Epithelial cell of prostate (primary cell): ENCODE data around the gene ARL8A.
"Not testable (repeated sequence)": the region's sequence is repeated elsewhere in the genome, so short reads cannot be mapped to it uniquely, and the experiment has no call there.

Experiments used
- DNase-seq: peaks from one replicate; pipeline ENCODE4 v3.0.0-alpha.2; 2011; ENCODE audit warnings: low read depth, low spot score
- H3K27ac ChIP-seq: fragments of 450-650 bp; 2 replicates; pipeline ENCODE4 v1.5.1; 2017; ENCODE audit warnings: mild to moderate bottlenecking

ARL8A gene

DNA sequence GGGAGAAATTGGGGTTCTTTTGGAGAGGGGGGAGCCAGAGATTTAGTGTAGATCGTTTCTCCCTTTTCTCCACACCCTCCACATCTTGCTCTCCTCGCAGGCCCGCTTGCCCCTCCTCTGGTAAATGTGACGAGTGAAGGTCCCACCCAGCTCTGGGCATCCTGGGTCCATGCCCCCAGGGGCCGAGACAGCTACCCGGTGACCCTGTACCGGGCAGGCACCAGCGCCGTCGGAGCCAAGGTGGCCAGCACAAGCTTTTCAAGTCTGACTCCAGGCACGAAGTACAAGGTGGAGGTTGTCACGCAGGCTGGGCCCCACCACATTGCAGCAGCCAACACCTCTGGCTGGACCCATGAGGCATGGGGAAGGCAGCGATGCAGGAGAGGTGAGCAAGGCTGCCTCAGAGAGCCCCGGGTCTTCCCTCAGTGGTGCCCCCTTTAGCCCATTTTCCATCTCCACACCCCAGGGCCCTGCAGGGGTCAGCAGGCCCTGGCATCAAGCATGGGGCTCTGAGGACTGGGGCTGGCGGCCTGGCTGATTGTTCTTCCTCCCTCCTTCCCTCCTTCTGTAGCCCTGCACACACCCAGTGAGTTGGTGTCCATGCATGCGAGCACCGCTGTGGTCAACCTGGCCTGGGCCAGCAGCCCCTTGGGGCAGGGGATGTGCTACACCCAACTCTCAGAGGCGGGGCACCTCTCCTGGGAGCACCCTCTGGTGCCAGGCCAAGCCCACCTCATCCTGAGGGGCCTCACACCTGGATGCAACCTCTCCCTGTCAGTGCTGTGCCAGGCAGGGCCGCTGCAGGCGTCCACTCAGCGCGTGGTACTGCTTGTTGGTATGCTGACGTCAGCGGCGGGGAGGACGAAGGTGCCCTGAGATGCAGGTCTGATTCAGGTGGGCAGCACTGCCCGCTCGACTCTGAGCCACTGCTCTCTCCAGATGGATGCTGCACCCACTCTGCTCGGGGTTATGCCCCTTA lies 32.7 kb upstream of the ARL8A start:
- DNase-seq: no peak
- H3K27ac ChIP-seq: no peak overlapping the region

DNA sequence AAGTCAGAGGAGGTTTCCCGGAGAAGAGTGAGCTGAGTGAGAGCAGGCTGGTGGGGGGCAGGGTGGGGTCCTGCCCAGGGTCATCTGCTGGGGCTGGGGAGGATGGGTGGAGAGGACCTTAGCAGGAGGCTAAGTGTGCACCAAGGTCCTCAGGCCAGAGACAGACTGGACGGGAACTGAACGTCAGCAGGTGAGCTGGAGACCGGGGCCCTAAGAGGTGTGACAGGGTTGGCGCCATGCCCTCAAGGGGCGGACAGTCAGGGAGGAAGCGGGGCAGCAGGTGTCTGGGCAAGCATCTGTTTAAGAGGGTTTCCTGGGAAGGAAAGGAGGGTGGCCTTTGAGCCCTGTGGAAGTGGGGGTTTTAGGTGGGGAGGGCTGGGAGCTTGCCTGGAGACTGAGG lies 29.5 kb upstream of the ARL8A start:
- no peak for DNase-seq
- no peak overlapping the region for H3K27ac ChIP-seq

DNA sequence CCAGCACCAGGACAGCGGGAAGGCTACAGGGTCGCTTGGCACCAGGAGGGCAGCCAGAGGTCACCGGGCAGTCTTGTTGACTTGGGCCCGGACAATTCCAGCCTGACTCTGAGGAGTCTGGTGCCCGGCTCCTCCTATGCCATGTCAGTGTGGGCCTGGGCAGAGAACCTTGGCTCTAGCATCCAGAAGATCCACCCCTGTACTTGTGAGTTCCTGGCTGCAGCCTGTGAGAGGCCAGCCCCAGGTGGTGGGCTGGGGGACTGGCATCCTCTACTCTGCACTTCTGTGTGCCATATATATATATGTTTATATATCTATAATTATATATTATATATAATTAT lies 27.4 kb upstream of the ARL8A start:
- no peak for DNase-seq
- no peak overlapping the region for H3K27ac ChIP-seq

DNA sequence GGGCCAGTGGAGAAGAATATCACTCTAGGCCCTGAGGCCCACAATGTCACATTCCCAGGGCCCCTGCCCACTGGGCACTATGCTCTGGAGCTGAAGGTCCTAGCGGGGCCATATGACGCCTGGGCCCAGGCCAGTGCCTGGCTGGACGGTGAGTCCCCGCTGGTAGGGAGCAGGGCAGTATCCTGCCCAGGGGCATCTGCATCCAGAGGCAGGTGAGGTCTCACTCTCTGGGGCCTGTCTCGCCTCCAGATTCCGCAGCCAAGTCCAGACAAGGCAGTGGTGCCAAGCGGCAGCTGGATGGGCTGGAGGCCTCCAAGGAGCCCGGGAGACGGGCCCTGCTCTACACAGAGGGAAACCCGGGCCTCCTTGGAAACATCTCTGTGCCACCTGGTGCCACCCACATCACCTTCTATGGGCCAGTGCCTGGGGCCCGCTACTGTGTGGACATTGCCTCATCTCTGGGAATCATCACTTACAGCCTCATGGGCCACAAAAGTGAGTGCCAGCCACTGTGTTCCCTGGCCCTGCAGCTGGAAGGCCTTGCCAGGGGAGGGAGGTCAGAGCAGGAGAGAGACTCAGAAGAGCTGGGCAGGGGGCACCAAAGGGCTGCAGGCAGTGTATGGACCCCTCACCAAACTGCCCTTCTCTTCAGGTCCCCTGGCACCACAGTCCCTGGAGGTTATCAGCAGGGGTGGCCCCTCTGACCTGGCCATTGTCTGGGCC lies 26.9 kb upstream of the ARL8A start:
- DNase-seq: no peak
- H3K27ac ChIP-seq: no peak overlapping the region

DNA sequence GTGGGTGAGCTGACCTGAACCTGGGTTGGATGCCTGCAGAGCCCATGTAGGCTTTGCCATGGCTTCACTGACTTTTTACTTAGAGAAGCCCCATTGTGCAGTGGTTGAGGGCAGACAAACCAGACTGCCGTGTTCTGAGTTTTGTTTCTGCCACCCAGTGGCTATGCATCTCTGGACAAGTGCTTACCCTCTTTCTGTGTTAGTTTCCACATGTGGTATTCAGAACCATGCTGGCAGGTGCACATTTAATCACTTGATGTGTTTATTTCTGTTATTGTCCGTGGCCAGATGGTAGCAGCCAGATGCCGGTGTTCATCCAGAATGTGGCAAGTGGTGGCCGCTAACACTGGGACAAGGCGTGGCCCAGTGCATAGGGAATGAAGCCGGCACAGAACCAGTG lies 26.2 kb upstream of the ARL8A start:
- DNase-seq: no peak
- H3K27ac ChIP-seq: no peak overlapping the region

DNA sequence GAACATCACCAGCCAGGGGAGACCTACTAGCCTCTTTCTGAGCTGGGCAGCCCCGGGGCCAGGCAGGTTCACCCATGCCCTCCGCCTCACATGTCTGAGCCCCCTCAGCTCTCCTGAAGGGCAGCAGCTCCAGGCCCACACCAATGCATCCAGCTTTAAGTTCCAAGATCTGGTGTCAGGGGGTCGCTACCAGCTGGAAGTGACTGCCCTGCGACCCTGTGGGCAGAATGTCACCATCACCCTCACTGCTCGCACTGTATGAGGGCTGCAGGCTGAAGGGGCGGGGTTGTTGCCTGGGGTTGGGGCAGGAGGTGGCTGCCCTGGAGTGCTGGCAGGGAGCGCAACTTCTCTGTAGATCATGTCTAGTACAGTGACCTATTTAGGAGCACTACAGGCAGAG lies 24.3 kb upstream of the ARL8A start:
- DNase-seq: no peak
- no peak overlapping the region for H3K27ac ChIP-seq

DNA sequence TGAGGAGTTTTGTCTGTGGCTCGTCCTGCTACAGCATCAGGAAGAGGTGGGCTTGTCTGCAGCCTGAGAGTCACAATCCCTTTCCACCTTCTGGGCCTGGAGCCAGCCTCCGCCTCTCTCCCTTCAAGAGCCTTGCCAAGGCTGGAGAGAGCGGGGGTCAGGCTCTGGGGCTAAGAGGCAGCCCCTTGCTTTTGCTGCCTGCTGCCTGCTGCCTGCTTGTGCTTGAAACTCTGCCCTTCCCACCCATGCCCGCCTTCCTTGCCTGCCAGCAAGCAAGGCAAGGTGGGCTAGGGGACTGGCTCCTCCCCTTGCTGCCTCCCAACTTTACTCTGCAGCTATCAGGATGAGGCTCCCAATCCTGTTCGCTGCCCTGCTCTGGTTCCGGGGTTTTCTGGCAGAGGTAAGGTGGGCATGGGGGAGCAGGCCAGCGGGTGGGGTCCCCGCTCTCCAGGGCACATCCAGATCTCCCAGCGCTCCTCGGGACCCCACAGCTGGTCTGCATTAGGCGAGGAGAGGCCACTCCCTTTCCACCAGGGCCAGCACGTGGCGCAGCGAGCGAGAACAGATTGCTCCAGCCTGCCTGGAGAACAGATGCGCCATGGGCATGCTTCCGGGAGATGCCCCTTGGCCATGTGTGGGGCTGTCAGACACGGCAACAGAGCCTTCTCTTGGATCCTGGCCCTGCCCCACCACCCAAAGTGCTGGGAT lies 23.3 kb upstream of the ARL8A start:
- no peak overlapping the region for H3K27ac ChIP-seq
- DNase-seq: no peak

DNA sequence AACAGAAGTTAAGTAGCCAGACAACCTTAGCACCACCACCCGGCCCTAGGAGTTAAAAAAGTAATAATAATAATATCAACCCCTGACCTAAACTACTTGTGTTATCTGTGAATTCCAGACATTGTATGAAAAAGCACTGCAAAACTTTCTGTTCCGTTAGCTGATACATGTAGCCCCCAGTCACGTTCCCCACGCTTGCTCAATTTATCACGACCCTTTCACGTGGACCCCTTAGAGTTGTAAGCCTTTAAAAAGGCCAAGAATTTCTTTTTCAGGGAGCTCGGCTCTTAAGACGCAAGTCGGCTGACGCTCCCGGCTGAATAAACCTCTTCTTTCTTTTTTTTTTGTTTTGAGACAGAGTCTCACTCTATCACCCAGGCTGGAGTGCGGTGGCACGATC lies 22.5 kb upstream of the ARL8A start:
- not testable (repeated sequence) for DNase-seq, H3K27ac ChIP-seq

DNA sequence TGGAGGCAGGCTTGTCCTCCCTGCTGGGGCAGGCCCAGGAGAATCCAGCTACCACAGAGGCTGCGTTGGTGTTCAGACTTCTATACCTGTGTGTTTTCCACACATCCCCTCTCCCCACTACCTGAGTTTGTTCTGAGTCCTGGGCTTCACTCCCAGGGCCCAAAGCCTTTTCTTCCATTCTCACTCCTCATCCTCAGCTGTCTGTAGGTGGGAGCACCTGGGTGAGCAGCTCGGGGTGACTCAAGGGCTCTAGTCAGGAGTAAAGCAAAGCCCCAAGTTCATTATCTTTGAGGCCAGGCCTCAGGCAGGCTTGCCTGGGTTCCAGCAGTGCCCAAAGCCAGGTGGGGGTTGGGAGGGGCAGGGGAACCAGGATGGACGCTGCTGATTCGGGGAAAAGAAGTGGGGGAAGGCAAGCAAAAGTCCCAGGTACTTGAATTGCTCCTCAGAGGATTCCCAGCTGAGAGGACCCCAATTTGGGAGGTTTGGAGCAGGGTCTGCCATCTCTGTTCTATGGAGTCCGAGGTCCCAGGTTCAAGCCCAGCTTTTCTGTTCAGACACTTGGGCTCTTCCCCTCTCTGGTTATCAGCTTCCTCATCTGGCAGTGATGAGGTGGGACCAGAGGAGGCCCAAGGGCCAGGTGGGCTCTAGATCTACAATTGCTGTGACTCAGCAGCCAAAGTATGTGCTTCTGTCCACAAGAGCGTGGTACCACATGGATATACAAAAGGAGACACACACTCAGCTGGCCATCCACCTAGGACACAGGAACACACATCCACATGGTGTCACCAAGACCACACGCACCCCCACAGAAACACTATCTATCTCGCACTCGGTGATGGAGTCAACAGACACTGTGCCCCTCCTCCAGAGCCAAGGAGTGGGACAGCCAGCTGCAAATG lies 21.7 kb upstream of the ARL8A start:
- H3K27ac ChIP-seq: no peak overlapping the region
- DNase-seq: no peak

DNA sequence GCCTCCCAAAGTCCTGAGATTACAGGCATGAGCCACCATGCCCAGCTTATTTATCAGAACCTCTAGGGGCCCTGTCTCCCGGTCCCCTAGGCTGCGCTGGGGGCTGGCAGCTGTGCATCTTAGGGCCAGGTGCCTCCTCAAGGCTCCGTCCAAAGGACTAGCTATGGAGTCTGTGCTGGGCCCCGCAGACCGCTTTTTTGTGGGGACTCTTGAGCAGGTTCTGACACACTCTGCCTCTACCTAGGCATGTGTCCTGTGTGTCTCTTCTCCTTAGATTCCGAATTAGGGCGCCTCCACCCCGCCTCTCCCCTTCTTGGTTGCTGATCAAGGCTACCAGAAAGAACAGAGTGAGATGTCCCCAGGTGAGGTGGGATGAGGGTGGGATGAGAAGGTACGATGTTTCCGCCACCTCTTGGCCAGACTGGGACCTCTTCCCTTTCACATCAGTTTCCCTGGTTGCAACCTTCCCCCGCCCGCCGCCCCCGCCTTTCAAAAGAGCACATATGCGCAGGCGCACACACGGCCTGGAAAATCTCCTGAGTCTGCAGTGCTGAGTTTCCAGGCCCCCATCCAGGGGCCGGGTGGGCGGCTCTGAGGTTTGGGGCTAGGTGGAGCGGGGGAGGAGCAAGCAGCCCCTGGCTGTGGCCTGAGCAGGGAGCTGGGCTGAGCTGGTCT lies 20.9 kb upstream of the ARL8A start:
- DNase-seq: no peak
- H3K27ac ChIP-seq: no peak overlapping the region

DNA sequence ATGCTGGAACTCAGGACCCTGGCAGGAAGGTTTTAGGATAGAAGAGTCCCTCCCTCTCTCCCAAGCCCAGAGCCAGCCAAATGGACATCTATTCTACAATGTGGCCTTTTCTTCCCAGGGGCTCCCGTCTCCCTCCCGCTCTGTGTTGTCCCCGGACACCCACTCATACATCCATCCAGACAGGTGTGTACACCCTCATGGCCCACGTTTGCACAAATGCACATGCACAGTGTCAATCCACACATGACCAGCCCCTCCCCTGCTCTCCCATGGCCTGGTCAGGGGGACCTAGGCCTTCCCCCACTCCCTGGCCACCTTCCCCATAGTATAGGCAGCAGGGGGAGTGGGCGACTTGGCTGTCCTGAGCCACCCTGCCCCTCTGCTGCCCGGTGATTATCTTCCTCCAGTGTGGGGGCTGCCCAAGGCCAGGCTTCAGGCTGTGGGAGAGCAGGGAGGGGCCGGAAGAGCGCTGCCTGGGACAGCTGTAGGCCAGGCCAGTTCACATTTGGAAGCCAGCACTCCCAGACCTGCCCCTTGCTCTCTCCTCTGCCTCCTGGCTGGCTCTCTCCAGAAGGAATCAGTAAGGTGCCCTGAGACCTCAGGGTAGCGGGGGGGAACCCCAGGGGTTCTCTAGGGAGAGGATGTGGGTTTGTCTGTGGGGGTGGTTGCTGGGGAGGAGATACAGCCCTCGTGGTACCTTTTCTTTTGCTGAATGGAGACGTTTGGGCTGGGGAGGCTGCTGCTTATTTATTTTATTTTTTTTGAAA lies 19.9 kb upstream of the ARL8A start:
- no peak for DNase-seq
- no peak overlapping the region for H3K27ac ChIP-seq

DNA sequence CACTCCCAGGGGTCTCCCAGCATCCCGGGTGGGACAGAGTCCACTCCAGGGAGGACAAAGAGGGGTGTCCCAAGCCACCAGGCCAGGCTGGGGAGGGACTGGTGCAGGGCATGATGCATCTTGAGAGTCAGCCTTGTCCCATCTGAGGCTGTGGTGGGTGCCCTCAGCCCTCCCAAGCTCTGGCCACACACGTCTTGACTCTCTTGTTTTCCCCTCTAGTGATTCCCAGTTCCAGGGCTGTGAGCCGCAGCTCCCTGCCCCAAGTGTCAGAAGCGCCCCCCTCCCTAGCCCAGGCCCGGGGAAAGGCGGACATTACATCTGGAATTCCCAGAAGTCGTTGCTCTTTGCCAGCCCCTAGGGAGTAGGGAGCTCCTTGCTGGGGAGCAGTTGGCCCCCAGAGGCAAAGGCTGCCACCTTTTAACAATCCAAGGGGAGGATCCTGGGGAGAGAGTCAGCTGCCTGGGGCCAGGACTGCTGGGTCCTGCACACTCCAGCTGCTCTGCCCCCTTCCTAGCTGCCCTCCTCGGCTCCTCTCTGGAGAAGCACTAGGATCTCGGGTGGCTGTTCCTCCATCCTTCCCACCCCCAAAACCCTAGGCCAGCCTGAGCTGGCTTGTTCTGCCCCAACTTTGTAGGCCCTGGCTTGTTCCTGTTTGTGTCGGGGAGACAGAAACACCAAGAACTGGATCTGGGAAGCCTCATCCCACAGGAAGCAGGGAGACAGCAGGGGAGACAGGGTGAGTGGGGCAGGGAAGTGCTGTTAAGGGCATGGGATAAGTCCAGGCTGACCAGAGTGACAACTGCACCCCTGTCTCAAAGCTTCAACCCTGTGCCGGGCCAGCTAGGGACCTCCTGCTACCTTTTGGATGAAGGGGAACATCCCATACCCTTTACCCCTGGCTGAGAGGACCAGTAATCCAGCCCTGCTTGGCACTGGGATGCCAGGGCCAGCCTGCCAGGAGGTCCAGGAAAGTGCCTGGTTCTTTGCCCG lies 19.0 kb upstream of the ARL8A start:
- DNase-seq: no peak
- H3K27ac ChIP-seq: no peak overlapping the region

DNA sequence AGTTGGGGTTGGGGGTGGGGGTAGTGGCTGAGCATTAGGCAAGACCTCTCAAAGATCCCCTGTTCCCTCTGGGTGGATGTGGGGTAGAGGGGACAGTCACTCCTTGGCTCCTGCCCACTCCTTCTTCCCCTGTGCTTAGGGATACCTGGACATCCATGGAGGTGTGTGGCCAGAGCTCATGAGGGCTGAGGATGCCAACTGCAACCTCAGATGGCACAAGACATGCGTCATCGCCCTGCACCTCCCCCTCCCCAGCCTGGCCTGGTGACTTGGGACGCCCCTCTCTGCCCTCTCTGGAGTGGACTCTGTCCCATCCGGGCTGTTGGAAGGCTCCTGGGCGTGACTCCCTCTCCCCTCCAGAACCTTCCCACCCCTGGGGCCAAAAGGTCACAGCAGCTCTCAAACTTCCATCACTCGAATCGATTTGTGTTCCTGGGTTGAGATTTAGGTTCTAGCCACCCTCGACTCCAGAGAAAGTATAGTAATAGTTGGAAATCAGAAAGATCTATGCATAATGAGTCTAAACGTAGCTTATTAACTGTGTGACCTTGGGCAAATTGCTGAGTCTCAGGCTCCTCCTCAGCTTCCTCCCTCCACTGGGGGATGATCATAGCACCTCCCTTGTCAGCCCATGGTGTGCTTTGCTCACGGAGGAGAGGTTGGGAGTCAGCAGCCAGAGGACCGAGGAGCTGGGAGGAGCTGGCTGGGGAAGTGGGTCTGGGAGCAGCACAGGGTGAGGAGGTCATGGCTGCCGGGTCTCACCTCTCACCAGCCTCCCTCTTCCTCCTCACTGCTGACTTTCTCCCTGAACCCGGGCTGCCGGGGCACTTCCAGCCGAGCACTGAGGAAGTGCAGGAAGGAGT lies 18.1 kb upstream of the ARL8A start:
- DNase-seq: no peak
- H3K27ac ChIP-seq: no peak overlapping the region

DNA sequence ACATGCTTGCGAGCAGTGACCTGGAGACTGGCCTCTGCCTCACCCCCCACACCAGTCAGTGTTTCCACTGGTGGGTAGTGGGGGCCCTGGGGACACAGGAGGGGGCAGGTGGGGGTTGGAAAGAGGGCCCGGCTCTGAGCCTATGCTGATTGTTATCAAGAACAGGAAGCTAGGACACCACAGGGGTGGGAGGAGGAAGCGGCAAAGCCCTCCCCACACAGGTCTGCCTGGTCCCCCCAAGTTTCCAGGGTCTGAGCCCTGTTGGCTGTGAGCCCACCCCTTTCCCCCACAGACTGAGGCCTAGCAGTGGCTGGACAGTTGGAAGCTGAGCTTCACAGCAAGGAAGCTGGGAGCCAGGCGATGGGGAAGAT lies 17.5 kb upstream of the ARL8A start:
- no peak for DNase-seq
- no peak overlapping the region for H3K27ac ChIP-seq

DNA sequence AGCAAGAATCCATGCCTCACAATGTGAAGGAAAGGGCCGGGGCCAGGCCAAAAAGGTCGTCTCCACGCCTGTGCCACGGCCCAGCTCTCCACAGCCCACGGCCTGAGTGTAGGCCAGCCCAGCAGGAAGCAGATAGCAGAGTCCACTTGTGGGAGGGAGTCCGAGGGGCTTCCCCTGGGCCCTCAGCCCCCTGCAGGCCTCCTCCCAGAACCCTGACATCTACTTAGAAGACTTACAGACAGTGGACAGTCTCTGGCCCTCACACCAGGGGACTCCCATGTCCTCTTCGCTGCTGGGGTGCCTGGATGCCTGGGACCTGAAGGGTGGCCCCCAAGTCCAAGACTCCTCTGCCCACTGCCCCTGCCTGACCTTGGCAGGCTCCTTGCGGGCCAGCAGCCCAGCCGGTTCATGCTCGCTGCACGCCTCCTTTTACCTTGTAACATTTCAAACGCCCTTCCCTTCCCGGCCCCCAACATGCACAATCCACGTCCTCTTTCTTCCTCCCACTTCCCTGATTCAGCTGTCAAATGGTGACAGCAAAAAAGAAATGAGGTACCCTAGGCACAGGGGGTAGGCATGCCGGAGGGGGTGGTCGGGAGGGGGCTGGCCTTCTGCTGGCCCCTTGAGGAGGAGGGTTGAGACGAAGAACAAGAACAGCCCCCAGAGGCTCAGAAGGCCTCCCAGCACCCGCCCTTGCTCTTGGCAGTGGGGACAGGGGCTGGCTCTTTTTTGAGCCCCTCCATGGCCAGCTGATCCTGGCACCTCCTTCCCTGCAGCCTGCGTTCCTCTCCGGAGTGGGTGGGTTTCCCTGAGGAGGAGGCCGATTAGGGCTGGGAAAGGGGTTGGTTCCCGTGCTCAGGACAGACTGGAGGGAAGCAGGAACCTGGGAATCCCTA lies 16.9 kb upstream of the ARL8A start:
- no peak for DNase-seq
- H3K27ac ChIP-seq: no peak overlapping the region
